Parathyroid adenoma (tissue), 2 donors: ENCODE measurements around the gene SEPTIN5.
A peak's percentile ranks its signal among the peaks of the same experiment; 100 is the strongest.

ENCODE experiments used
- H2AFZ ChIP-seq: fragments of 300-600 bp; sonication (generic); one replicate; pipeline ENCODE4 v1.7.0; 2017; ENCODE audit warnings: antibody characterized with exemption, mild to moderate bottlenecking
- H3K27ac ChIP-seq: fragments of 300-600 bp; sonication (generic); one replicate; pipeline ENCODE4 v1.7.0; 2017
- H3K27me3 ChIP-seq: fragments of 300-600 bp; sonication (generic); one replicate; pipeline ENCODE4 v1.7.0; 2017; ENCODE audit warnings: low read length; ENCODE audit not compliant: control insufficient read depth, insufficient read depth
- H3K36me3 ChIP-seq: fragments of 300-600 bp; sonication (generic); one replicate; pipeline ENCODE4 v1.7.0; 2017; ENCODE audit warnings: low read length; ENCODE audit not compliant: control insufficient read depth, insufficient read depth
- H3K4me1 ChIP-seq: fragments of 300-600 bp; sonication (generic); one replicate; pipeline ENCODE4 v1.7.0; 2017; ENCODE audit warnings: control low read depth
- H3K4me2 ChIP-seq: fragments of 300-600 bp; sonication (generic); one replicate; pipeline ENCODE4 v1.7.0; 2017; ENCODE audit warnings: low read length
- H3K4me3 ChIP-seq: fragments of 300-600 bp; sonication (generic); one replicate; pipeline ENCODE4 v1.7.0; 2017; ENCODE audit warnings: low read depth, low read length
- H3K79me2 ChIP-seq: fragments of 300-600 bp; sonication (generic); one replicate; pipeline ENCODE4 v1.7.0; 2017; ENCODE audit warnings: control low read depth
- H3K9ac ChIP-seq: fragments of 300-600 bp; sonication (generic); one replicate; pipeline ENCODE4 v1.7.0; 2017; ENCODE audit warnings: mild to moderate bottlenecking
- H3K9me3 ChIP-seq: fragments of 300-600 bp; sonication (generic); one replicate; pipeline ENCODE4 v1.7.0; 2017; ENCODE audit warnings: low read length; ENCODE audit not compliant: control insufficient read depth
- TF ChIP-seq, protein P1 (sequence below): fragments of 300-600 bp; sonication (generic); IDR thresholded peaks from one replicate; pipeline ENCODE4 v1.7.0; 2017; ENCODE audit warnings: antibody characterized with exemption, mild to moderate bottlenecking
- donor health status: primary hyperparathyroidism.

SEPTIN5 gene

DNA sequence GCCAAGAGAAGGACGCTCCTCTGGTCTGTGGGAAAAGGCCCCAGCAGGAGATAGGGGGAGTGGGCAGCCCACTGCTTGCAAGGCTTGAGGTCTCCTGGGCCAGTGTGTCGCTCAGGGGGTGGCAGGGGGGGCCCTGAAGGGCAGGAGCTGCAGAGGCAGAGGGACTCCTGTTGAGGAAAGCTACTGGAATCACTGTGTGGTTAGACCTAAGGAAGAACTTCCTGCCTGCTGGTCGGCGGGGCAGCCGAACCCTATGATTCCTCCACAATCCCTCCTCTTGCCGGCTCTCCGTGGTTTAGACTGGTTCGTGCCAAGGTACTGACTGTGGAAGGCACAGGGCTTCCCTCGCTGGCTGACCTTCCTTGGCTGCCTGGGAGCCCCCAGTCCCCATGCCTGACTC lies 15.2 kb downstream of the SEPTIN5 start:
- Histone ChIP-seq H3K79me2 (no peaks in the 10 kb centered on the region), H3K27ac (no peak overlapping the region), H3K9ac (no peak overlapping the region), H3K4me3 (no peak overlapping the region), H2AFZ (no peak overlapping the region), H3K36me3 (no peaks in the 10 kb centered on the region), H3K4me1 (no peaks in the 10 kb centered on the region), H3K27me3 (no peaks in the 10 kb centered on the region), H3K9me3 (no peaks in the 10 kb centered on the region), H3K4me2 (no peak overlapping the region)
- TF ChIP-seq, protein P1, sequence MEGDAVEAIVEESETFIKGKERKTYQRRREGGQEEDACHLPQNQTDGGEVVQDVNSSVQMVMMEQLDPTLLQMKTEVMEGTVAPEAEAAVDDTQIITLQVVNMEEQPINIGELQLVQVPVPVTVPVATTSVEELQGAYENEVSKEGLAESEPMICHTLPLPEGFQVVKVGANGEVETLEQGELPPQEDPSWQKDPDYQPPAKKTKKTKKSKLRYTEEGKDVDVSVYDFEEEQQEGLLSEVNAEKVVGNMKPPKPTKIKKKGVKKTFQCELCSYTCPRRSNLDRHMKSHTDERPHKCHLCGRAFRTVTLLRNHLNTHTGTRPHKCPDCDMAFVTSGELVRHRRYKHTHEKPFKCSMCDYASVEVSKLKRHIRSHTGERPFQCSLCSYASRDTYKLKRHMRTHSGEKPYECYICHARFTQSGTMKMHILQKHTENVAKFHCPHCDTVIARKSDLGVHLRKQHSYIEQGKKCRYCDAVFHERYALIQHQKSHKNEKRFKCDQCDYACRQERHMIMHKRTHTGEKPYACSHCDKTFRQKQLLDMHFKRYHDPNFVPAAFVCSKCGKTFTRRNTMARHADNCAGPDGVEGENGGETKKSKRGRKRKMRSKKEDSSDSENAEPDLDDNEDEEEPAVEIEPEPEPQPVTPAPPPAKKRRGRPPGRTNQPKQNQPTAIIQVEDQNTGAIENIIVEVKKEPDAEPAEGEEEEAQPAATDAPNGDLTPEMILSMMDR, result no peak

DNA sequence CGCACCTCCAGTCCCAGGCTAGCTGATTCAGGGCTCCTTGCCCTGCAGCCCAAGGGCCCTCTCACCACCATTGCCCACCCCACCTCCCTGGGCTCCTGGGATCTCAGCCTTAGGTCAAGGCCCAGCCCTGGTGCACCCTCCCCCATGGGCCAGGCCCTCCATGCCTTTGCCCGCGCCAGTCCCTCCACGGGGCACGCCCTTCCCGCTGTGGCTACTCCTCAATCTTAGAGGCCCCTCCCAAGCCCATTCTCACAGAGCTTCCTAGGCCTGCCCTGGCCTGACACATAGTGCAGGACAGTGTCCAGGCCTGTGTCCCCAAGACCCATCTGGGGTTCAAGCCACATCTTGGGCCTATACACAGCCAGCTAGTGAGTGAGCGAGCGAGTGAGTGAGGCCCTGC lies 15.9 kb downstream of the SEPTIN5 start:
- H3K27me3 ChIP-seq, result no peaks in the 10 kb centered on the region
- no peak overlapping the region for H3K27ac ChIP-seq
- TF ChIP-seq, protein P1, result no peak
- no peaks in the 10 kb centered on the region for H3K79me2 ChIP-seq
- H3K4me2 ChIP-seq, result no peak overlapping the region
- no peaks in the 10 kb centered on the region for H3K9me3 ChIP-seq
- no peak overlapping the region for H3K4me3 ChIP-seq
- H3K36me3 ChIP-seq, result no peaks in the 10 kb centered on the region
- H3K9ac ChIP-seq, result no peak overlapping the region
- H3K4me1 ChIP-seq, result no peaks in the 10 kb centered on the region
- peak overlapping the region; percentile 80 for H2AFZ ChIP-seq

DNA sequence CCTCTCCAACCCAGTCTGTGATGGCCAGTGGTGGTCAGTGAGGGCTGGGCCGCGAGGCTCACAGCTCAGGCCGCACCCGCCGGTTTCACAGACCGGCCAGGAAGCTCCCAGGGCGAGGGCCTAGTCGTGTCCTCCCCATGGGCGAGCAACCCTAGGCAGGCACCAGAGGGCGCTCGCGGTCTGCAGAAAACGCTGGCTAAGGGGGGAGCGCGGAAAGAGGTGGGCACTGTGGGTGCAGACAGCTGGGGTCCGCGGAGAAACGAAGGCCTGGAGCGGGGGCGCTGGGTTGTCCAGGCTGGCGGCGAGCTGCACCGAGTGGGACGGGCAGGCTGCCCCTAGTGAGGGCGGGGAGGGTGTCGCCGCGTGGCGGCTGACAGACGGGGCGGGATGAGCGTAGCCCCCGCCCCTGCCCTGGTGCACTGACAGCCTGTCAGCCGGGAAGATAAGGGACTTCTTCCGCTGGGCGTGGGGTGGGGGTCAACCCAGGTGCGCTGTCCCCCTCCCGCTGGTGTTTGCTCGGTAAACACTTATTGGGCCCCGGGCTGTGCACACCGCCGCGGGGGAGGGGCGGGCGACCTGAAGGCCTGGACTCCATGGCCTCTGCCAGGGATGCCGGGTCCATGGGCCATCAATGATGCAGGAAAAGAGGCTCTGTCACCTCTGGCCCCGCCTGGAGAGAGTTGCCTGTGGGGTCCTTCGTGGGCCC lies 16.5 kb downstream of the SEPTIN5 start:
- Histone ChIP-seq H3K4me3 (no peak overlapping the region), H3K27ac (no peak overlapping the region), H3K27me3 (no peaks in the 10 kb centered on the region), H2AFZ (peak overlapping the region; percentile 80), H3K79me2 (no peaks in the 10 kb centered on the region), H3K9me3 (no peaks in the 10 kb centered on the region), H3K4me2 (peak overlapping the region; percentile 73), H3K36me3 (no peaks in the 10 kb centered on the region), H3K9ac (no peak overlapping the region), H3K4me1 (no peaks in the 10 kb centered on the region)
- TF ChIP-seq, protein P1, result peak; percentile 86

DNA sequence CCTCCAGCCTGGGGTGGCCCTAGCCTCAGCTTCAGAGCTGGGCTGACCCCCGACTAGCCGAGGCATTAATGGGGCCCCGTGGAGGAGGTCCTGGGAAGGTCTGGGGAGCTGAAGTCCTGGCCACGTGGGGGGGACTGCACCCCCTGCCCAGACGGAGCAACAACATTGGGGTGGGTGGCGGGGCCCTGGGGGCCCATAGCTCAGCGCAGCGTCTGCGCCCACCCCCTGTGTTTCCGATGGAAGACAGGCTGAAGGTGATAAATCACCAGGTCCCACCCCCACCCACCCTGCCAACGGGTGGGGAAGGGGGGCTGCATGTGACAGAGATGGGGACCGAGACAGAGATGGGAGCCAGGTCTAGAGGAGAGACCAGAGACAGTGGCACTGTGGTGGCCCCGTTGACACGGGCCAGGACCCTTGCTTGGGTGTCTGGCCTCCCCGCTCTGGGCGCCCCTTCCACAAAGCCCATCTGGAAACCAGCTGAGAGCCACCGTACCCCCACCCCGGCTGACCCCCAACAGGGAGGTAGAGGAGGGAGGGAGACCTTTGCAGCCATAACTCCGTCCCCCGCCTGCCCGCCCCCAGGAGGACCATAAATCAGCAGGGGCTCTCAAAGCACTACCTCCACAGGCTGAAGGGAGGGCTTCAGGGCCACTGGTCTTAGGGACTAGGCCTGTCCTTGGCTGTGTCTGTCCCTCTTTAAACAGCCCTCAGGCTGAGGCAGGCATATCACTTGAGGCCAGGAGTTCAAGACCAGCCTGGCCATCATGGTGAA lies 17.2 kb downstream of the SEPTIN5 start:
- Histone ChIP-seq H3K36me3 (no peaks in the 10 kb centered on the region), H2AFZ (no peak overlapping the region), H3K9ac (no peak overlapping the region), H3K4me3 (no peak overlapping the region), H3K27me3 (no peaks in the 10 kb centered on the region), H3K4me2 (no peak overlapping the region), H3K27ac (no peak overlapping the region), H3K4me1 (no peaks in the 10 kb centered on the region), H3K9me3 (no peaks in the 10 kb centered on the region), H3K79me2 (no peaks in the 10 kb centered on the region)
- TF ChIP-seq, protein P1, result no peak
